ENCODE results near the gene KYNU.

The KYNU gene

DNA sequence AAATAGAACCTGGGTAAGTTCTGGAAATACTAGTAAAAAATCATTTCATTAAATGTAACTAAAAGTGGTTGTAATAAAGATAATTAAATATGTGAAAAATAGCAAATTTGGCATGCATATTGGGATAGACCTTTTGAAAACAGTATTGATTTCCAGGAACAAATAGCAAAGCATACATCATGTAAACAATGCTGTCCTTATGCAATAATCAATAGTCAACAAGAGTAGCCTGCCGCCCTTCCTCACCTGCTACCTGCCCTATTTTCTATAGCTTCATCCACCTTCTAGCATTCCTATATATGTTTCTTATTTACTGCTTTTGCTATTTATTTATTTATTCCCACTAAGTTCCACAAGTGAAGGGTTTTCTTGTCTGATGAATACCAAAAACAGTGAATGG lies 35.1 kb upstream of the KYNU start:
- Histone ChIP-seq H4K20me1 (ENCODE audit: insufficient read depth, low read length) (no peaks in the 10 kb centered on the region), H3K4me3 (ENCODE audit: low read depth in 1 of 2, low read length in 2 of 2) (no peak overlapping the region), H2AFZ (ENCODE audit: low read depth, low read length) (no peak overlapping the region), H3K9ac (ENCODE audit: low read depth, low read length) (no peak overlapping the region), H3K36me3 (ENCODE audit: insufficient read depth, low read length) (no peaks in the 10 kb centered on the region), H3K4me2 (ENCODE audit: insufficient read depth, low read length) (no peak overlapping the region), H3K4me1 (ENCODE audit: insufficient read depth, low read length) (no peaks in the 10 kb centered on the region), H3K9me3 (ENCODE audit: insufficient read depth, low read length, severe bottlenecking) (no peaks in the 10 kb centered on the region), H3K79me2 (ENCODE audit: insufficient read depth, low read length) (no peaks in the 10 kb centered on the region), H3K27ac (ENCODE audit: low read length) (no peak overlapping the region), H3K27me3 (ENCODE audit: insufficient read depth, low read length, poor library complexity) (no peaks in the 10 kb centered on the region)
- TF ChIP-seq, protein P1, sequence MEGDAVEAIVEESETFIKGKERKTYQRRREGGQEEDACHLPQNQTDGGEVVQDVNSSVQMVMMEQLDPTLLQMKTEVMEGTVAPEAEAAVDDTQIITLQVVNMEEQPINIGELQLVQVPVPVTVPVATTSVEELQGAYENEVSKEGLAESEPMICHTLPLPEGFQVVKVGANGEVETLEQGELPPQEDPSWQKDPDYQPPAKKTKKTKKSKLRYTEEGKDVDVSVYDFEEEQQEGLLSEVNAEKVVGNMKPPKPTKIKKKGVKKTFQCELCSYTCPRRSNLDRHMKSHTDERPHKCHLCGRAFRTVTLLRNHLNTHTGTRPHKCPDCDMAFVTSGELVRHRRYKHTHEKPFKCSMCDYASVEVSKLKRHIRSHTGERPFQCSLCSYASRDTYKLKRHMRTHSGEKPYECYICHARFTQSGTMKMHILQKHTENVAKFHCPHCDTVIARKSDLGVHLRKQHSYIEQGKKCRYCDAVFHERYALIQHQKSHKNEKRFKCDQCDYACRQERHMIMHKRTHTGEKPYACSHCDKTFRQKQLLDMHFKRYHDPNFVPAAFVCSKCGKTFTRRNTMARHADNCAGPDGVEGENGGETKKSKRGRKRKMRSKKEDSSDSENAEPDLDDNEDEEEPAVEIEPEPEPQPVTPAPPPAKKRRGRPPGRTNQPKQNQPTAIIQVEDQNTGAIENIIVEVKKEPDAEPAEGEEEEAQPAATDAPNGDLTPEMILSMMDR (IDR thresholded peaks at IDR 0.05; ENCODE audit: borderline replicate concordance, extremely low read depth, low read length, poor library complexity, severe bottlenecking) = no peak
- no peak for TF ChIP-seq EZH2 (IDR thresholded peaks at IDR 0.05; ENCODE audit: borderline replicate concordance, low read depth, low read length, severe bottlenecking)
- ATAC-seq (ENCODE audit: insufficient read depth, low read depth) (no peak), DNase-seq (no peak)

DNA sequence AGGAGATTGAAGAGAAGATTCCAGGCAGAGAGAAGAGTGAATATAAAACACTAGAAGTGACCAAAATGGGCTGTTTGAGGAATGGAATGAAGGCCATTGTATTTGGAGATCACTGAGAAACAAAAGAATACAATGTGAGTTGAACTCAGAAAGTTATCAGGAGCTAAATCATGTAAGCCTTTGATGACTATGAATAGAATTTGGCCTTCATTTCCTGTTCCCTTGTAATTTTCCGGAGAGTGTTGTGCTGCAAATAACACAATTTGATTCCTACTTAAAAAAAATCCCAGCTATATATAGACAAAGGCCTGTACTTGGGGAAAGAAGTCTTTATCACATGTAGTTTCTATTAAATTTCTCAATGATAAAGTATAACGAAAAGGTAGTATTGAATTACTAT lies 33.7 kb upstream of the KYNU start:
- H3K27me3 ChIP-seq (ENCODE audit: insufficient read depth, low read length, poor library complexity) = no peaks in the 10 kb centered on the region
- TF ChIP-seq EZH2 (IDR thresholded peaks at IDR 0.05; ENCODE audit: borderline replicate concordance, low read depth, low read length, severe bottlenecking) = no peak
- TF ChIP-seq, protein P1 (IDR thresholded peaks at IDR 0.05; ENCODE audit: borderline replicate concordance, extremely low read depth, low read length, poor library complexity, severe bottlenecking) = no peak
- no peaks in the 10 kb centered on the region for H3K9me3 ChIP-seq (ENCODE audit: insufficient read depth, low read length, severe bottlenecking)
- no peak overlapping the region for H3K9ac ChIP-seq (ENCODE audit: low read depth, low read length)
- no peaks in the 10 kb centered on the region for H3K4me1 ChIP-seq (ENCODE audit: insufficient read depth, low read length)
- H2AFZ ChIP-seq (ENCODE audit: low read depth, low read length) = no peak overlapping the region
- no peak overlapping the region for H3K4me2 ChIP-seq (ENCODE audit: insufficient read depth, low read length)
- no peak overlapping the region for H3K27ac ChIP-seq (ENCODE audit: low read length)
- ATAC-seq (ENCODE audit: insufficient read depth, low read depth) = no peak
- H4K20me1 ChIP-seq (ENCODE audit: insufficient read depth, low read length) = no peaks in the 10 kb centered on the region
- H3K4me3 ChIP-seq (ENCODE audit: low read depth in 1 of 2, low read length in 2 of 2) = no peak overlapping the region
- no peaks in the 10 kb centered on the region for H3K79me2 ChIP-seq (ENCODE audit: insufficient read depth, low read length)
- H3K36me3 ChIP-seq (ENCODE audit: insufficient read depth, low read length) = no peaks in the 10 kb centered on the region
- no peak for DNase-seq

DNA sequence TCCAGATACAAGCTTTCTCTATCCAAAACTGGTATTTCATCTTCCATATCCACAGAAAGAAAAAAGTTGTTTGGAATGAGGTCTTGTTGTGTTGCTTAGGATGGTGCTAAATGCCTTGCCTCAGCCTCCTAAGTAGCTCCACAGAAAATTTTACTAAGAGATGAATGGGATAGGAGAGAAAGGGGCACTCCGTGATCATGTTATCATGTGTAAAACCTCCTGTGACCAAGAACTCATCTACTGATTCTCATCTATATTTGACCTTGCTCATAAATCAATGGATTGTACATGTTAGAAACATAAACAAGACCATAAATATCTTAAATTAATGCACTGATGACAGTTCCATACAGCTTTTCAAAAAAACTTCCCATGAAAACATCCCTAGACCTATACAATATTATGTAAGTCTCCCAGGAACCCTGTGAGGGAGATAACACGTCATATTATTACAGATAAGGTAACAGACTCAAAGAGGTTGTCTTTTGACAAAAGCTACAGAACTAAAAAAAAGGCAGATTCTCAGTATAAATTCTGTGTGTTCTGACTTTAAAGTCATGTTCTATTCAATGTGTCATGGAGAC lies 29.3 kb upstream of the KYNU start:
- no peaks in the 10 kb centered on the region for H3K36me3 ChIP-seq (ENCODE audit: insufficient read depth, low read length)
- H3K27ac ChIP-seq (ENCODE audit: low read length) = no peak overlapping the region
- H3K9ac ChIP-seq (ENCODE audit: low read depth, low read length) = no peak overlapping the region
- ATAC-seq (ENCODE audit: insufficient read depth, low read depth) (no peak), DNase-seq (no peak)
- H3K27me3 ChIP-seq (ENCODE audit: insufficient read depth, low read length, poor library complexity) = no peaks in the 10 kb centered on the region
- no peaks in the 10 kb centered on the region for H4K20me1 ChIP-seq (ENCODE audit: insufficient read depth, low read length)
- H2AFZ ChIP-seq (ENCODE audit: low read depth, low read length) = no peak overlapping the region
- H3K79me2 ChIP-seq (ENCODE audit: insufficient read depth, low read length) = no peaks in the 10 kb centered on the region
- H3K9me3 ChIP-seq (ENCODE audit: insufficient read depth, low read length, severe bottlenecking) = no peaks in the 10 kb centered on the region
- TF ChIP-seq, protein P1 (IDR thresholded peaks at IDR 0.05; ENCODE audit: borderline replicate concordance, extremely low read depth, low read length, poor library complexity, severe bottlenecking) = no peak
- no peak for TF ChIP-seq EZH2 (IDR thresholded peaks at IDR 0.05; ENCODE audit: borderline replicate concordance, low read depth, low read length, severe bottlenecking)
- H3K4me1 ChIP-seq (ENCODE audit: insufficient read depth, low read length) = no peaks in the 10 kb centered on the region
- H3K4me2 ChIP-seq (ENCODE audit: insufficient read depth, low read length) = no peak overlapping the region
- H3K4me3 ChIP-seq (ENCODE audit: low read depth in 1 of 2, low read length in 2 of 2) = no peak overlapping the region

DNA sequence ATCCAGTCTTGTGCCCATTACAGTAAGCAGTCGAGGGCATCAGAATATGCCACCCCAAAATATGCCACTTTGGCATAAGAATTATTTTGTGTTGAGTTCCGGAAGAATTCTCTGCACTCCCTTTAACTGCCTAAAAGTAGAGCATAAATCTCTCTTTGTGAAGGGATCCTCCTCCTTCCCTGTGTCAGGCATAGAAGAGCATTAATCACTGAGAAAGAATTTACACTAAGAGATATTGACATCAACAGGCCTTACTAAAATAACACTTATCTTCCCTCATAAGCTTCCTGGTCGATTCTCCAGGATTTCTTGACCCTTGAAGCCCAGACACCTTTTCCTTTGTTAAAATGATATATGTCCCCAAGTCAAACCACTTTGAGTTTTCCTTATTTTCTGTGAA lies 27.6 kb upstream of the KYNU start:
- no peak overlapping the region for H3K4me2 ChIP-seq (ENCODE audit: insufficient read depth, low read length)
- H3K27ac ChIP-seq (ENCODE audit: low read length) = no peak overlapping the region
- H2AFZ ChIP-seq (ENCODE audit: low read depth, low read length) = no peak overlapping the region
- H3K9ac ChIP-seq (ENCODE audit: low read depth, low read length) = no peak overlapping the region
- DNase-seq (no peak), ATAC-seq (ENCODE audit: insufficient read depth, low read depth) (no peak)
- H3K36me3 ChIP-seq (ENCODE audit: insufficient read depth, low read length) = no peaks in the 10 kb centered on the region
- H3K9me3 ChIP-seq (ENCODE audit: insufficient read depth, low read length, severe bottlenecking) = no peaks in the 10 kb centered on the region
- H3K27me3 ChIP-seq (ENCODE audit: insufficient read depth, low read length, poor library complexity) = no peaks in the 10 kb centered on the region
- H3K4me1 ChIP-seq (ENCODE audit: insufficient read depth, low read length) = no peaks in the 10 kb centered on the region
- TF ChIP-seq, protein P1 (IDR thresholded peaks at IDR 0.05; ENCODE audit: borderline replicate concordance, extremely low read depth, low read length, poor library complexity, severe bottlenecking) = no peak
- TF ChIP-seq EZH2 (IDR thresholded peaks at IDR 0.05; ENCODE audit: borderline replicate concordance, low read depth, low read length, severe bottlenecking) = no peak
- H3K79me2 ChIP-seq (ENCODE audit: insufficient read depth, low read length) = no peaks in the 10 kb centered on the region
- H4K20me1 ChIP-seq (ENCODE audit: insufficient read depth, low read length) = no peaks in the 10 kb centered on the region
- H3K4me3 ChIP-seq (ENCODE audit: low read depth in 1 of 2, low read length in 2 of 2) = no peak overlapping the region

All from DND-41 (cell line).